Rectal smooth muscle tissue (tissue), 1 donor: Measurements from ENCODE around the gene REP15.
"Not testable (repeated sequence)": the region's sequence is repeated elsewhere in the genome, so short reads cannot be mapped to it uniquely, and the experiment has no call there.

Experiments used
- H3K27ac ChIP-seq: one replicate; pipeline ENCODE4 v1.7.0; 2013; ENCODE audit warnings: low read depth, low read length, inconsistent platforms
- H3K27me3 ChIP-seq: one replicate; pipeline ENCODE4 v1.7.0; 2013; ENCODE audit warnings: low read length; ENCODE audit not compliant: control insufficient read depth, insufficient read depth
- H3K36me3 ChIP-seq: one replicate; pipeline ENCODE4 v1.7.0; 2013; ENCODE audit warnings: low read length; ENCODE audit not compliant: control insufficient read depth, insufficient read depth
- H3K4me1 ChIP-seq: one replicate; pipeline ENCODE4 v1.7.0; 2013; ENCODE audit warnings: low read length; ENCODE audit not compliant: control insufficient read depth, insufficient read depth
- H3K4me3 ChIP-seq: one replicate; pipeline ENCODE4 v1.7.0; 2013; ENCODE audit warnings: low read length
- H3K9ac ChIP-seq: one replicate; pipeline ENCODE4 v1.7.0; 2013; ENCODE audit warnings: low read length

The REP15 gene

GRCh38 chr12:27707216-27707615 lies 11.0 kb downstream of the REP15 start:
- Histone ChIP-seq H3K36me3 (no peaks in the 10 kb centered on the region), H3K27me3 (no peaks in the 10 kb centered on the region), H3K9ac (no peak overlapping the region), H3K27ac (no peak overlapping the region), H3K4me1 (no peaks in the 10 kb centered on the region), H3K4me3 (no peak overlapping the region)

- Histone ChIP-seq H3K27me3 (no peaks in the 10 kb centered on the region), H3K4me3 (peak overlapping the region; percentile 90), H3K4me1 (no peaks in the 10 kb centered on the region), H3K9ac (no peak overlapping the region), H3K27ac (peak overlapping the region; percentile 82), H3K36me3 (no peaks in the 10 kb centered on the region)
These were observed 13.1 kb downstream of the REP15 start for GRCh38 chr12:27709212-27709931.

DNA sequence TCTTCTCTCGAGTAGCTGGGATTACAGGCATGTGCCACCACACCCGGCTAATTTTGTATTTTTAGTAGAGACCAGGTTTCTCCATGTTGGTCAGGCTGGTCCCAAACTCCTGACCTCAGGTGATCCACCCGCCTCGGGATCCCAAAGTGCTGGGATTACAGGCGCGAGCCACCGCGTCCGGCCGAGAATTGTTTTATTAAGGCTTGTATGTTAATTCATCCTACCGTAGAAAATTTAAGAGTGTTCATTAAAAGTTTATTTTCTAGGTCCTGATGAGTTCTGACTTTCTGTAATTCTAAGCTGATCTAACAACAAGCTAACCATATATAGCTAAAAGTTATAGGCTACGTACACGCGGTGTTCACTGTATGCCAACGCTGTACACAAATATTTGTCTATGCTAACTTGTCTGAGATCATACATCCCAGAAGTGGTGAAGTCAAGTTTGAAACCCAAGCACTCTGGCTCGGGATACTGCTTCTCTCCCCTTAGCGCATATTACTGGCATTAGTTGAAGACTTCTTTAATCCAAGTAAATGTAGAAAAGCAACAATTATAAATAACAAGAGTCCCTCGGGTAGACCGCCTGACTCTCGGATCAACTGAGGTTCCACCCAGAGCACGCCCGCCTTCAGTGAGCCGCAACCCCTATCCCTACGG lies 13.8 kb downstream of the REP15 start:
- peak overlapping the region; percentile 90 for H3K4me3 ChIP-seq
- peak overlapping the region; percentile 57 for H3K9ac ChIP-seq
- H3K27ac ChIP-seq, result peak overlapping the region; percentile 82
- no peaks in the 10 kb centered on the region for H3K27me3 ChIP-seq
- no peaks in the 10 kb centered on the region for H3K4me1 ChIP-seq
- no peaks in the 10 kb centered on the region for H3K36me3 ChIP-seq

GRCh38 chr12:27710592-27711316 lies 14.5 kb downstream of the REP15 start, which contains the start of gene MRPS35:
Gene MRPS35, plus strand, starts transcription at chr12:27710832. Its CDS starts 12 bp downstream, at chr12:27710844.
- H3K9ac ChIP-seq, result peak within 1 kb of the TSS; percentile 74
- no peaks in the 10 kb centered on the region for H3K4me1 ChIP-seq
- no peaks in the 10 kb centered on the region for H3K36me3 ChIP-seq
- H3K27me3 ChIP-seq, result no peaks in the 10 kb centered on the region
- H3K4me3 ChIP-seq, result peak within 1 kb of the TSS; percentile 90
- peak within 1 kb of the TSS; percentile 82 for H3K27ac ChIP-seq

DNA sequence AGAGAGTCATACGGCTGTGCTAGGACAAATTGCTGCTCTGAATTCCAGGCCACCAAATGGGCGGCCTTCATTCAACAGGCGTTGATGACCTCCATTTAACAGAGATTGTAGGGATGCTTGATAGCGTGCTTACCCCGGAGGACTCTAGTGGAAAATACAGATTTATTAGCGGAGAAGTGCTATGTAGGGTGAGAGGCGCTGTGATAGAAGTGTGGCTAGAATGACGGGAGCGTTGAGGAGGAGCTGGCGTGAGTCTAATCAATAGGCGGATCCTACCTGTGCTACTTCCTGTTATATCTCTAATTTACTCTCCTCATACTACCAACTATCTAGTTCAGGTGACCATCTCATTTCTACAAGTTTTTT lies 15.1 kb downstream of the REP15 start:
- Histone ChIP-seq H3K9ac (peak overlapping the region; percentile 74), H3K4me1 (no peaks in the 10 kb centered on the region), H3K4me3 (peak overlapping the region; percentile 90), H3K36me3 (no peaks in the 10 kb centered on the region), H3K27me3 (no peaks in the 10 kb centered on the region), H3K27ac (no peak overlapping the region)

GRCh38 chr12:27711967-27712366 lies 15.7 kb downstream of the REP15 start:
- Histone ChIP-seq H3K27me3 (no peaks in the 10 kb centered on the region), H3K9ac (no peak overlapping the region), H3K27ac (no peak overlapping the region), H3K36me3 (no peaks in the 10 kb centered on the region), H3K4me1 (no peaks in the 10 kb centered on the region), H3K4me3 (no peak overlapping the region)

GRCh38 chr12:27723212-27723611 lies 27.0 kb downstream of the REP15 start:
- Histone ChIP-seq H3K36me3 (peaks cover 6% of the 10 kb centered on the region), H3K27me3 (no peaks in the 10 kb centered on the region), H3K9ac (no peak overlapping the region), H3K4me3 (no peak overlapping the region), H3K27ac (no peak overlapping the region), H3K4me1 (no peaks in the 10 kb centered on the region)

DNA sequence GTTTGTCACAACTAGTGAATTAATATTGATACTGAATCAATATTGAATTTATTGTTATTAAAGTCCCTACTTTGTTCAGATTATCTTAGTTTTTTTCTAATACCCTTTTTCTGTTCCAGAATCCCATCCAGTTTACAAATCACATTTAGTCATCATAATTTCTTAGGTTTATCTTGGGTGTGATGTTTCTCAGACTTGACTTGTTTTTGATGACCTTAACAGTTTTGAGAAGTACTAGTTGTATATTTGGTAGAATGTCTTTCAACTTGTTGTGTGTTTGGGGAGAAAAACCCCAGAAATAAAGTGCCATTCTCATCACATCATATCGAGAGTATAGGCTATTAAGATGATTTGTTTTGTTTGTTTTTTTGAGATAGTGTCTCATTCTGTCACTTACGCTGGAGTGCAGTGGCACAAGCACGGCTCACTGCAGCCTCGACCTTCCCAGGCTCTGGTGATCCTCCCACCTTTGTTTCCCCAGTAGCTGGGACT lies 33.9 kb downstream of the REP15 start:
- H3K4me3 ChIP-seq, result no peak overlapping the region
- H3K9ac ChIP-seq, result no peak overlapping the region

DNA sequence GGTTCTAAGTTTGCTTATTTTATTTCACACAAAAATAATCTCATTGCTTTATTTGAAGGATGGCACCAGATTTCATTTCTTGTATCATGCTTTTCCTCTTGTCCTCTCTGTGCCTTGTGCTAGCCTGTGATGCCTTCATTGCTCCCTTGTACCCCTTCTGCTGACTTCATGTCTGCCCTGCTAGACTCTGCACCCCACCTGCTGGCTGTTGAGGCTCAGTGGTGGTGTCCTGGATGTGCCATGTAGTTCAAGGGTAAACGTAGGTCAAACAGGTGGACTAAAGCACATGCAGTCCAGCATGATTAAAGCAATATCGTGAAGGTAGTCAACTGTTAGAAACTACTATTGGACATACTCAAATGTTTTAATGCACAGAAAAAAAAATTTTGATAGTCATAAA lies 36.0 kb downstream of the REP15 start:
- Histone ChIP-seq H3K27ac (no peak overlapping the region), H3K4me3 (no peak overlapping the region), H3K36me3 (peaks cover 2% of the 10 kb centered on the region), H3K27me3 (no peaks in the 10 kb centered on the region), H3K9ac (no peak overlapping the region), H3K4me1 (no peaks in the 10 kb centered on the region)

More for the DNA sequence above, 33.9 kb downstream of the REP15 start:
- Histone ChIP-seq H3K27ac (no peak overlapping the region), H3K36me3 (no peaks in the 10 kb centered on the region), H3K4me1 (no peaks in the 10 kb centered on the region), H3K27me3 (no peaks in the 10 kb centered on the region)

- Histone ChIP-seq H3K9ac (no peak overlapping the region), H3K27me3 (no peaks in the 10 kb centered on the region), H3K27ac (no peak overlapping the region), H3K36me3 (peaks cover 2% of the 10 kb centered on the region), H3K4me1 (no peaks in the 10 kb centered on the region), H3K4me3 (no peak overlapping the region)
These were observed 36.9 kb downstream of the REP15 start for GRCh38 chr12:27733052-27733656.

- H3K4me1 ChIP-seq, result no peaks in the 10 kb centered on the region
- no peak overlapping the region for H3K9ac ChIP-seq
- H3K36me3 ChIP-seq, result peaks cover 2% of the 10 kb centered on the region
- no peak overlapping the region for H3K27ac ChIP-seq
- H3K4me3 ChIP-seq, result no peak overlapping the region
- no peaks in the 10 kb centered on the region for H3K27me3 ChIP-seq
These were observed 37.5 kb downstream of the REP15 start for GRCh38 chr12:27733791-27734190.

GRCh38 chr12:27734321-27734720 lies 38.1 kb downstream of the REP15 start:
- not testable (repeated sequence) for H3K4me3 ChIP-seq, H3K27ac ChIP-seq, H3K9ac ChIP-seq, H3K4me1 ChIP-seq, H3K36me3 ChIP-seq, H3K27me3 ChIP-seq
